Esophagus muscularis mucosa (tissue), 4 donors: ENCODE results near the gene IRF4. TPM values are rescaled to one million over a fixed set of nuclear protein-coding genes. Genes with fewer than 3 reads are reported as not detected.
"Not testable (repeated sequence)": the region's sequence is repeated elsewhere in the genome, so short reads cannot be mapped to it uniquely, and the experiment has no call there.

Source experiments
- DNase-seq: peaks from one replicate; pipeline ENCODE4 v3.0.0-alpha.2; 2017; ENCODE audit errors: extremely low spot score
- H3K27ac ChIP-seq, 4 donors: fragments of 200-600 bp; sonication (generic); replicated peaks in 1 of 4; 1 replicate in 3 of 4; 2 replicates in 1 of 4; pipeline ENCODE4 v1.5.1; 2016 to 2019; ENCODE audit warnings: mild to moderate bottlenecking in 1 of 4
- H3K27me3 ChIP-seq, 4 donors: fragments of 200-600 bp; sonication (generic); one replicate each; pipeline versions ENCODE4 v1.5.1 to v1.6.0; 2016 to 2019
- H3K36me3 ChIP-seq, 4 donors: fragments of 200-600 bp; sonication (generic); one replicate each; pipeline ENCODE4 v1.5.1; 2016 to 2019
- H3K4me1 ChIP-seq, 4 donors: fragments of 200-600 bp; sonication (generic); one replicate each; pipeline ENCODE4 v1.5.1; 2016 to 2019
- H3K4me3 ChIP-seq, 4 donors: fragments of 200-600 bp; sonication (generic); 1 replicate in 2 of 4; 2 replicates in 2 of 4; pipeline ENCODE4 v1.5.1; 2016 to 2019; ENCODE audit warnings: mild to moderate bottlenecking in 4 of 4, moderate library complexity in 1 of 4
- H3K9me3 ChIP-seq, 4 donors: fragments of 200-600 bp; sonication (generic); 1 replicate in 3 of 4; 2 replicates in 1 of 4; pipeline ENCODE4 v1.5.1; 2016 to 2019
- CTCF ChIP-seq, 3 experiments: fragments of 200-600 bp in 2 of 3; fragments of 450-650 bp in 1 of 3; sonication (generic) in 2 of 3; IDR thresholded peaks; one replicate each; pipeline ENCODE4 v1.5.1; 2017 to 2019; ENCODE audit warnings: antibody characterized with exemption in 3 of 3, mild to moderate bottlenecking in 2 of 3, moderate library complexity in 1 of 3
- EP300 ChIP-seq: sonication (generic); formaldehyde crosslinking; IDR thresholded peaks from one replicate; pipeline ENCODE4 v1.6.1; 2017; ENCODE audit warnings: antibody characterized with exemption
- POLR2A ChIP-seq: fragments of 450-650 bp; IDR thresholded peaks from one replicate; pipeline ENCODE4 v1.6.1; 2017; ENCODE audit warnings: antibody characterized with exemption, moderate library complexity, mild to moderate bottlenecking, low read depth
- POLR2AphosphoS5 ChIP-seq, 2 donors: sonication (generic); formaldehyde crosslinking; IDR thresholded peaks; one replicate each; pipeline ENCODE4 v1.6.1; 2017; ENCODE audit warnings: antibody characterized with exemption in 2 of 2
- WGBS: methylation state at CpG from one replicate; pipeline ENCODE4 v1.1.5; 2018; 5-methylcytosine and 5-hydroxymethylcytosine counted together
- intact Hi-C: fragments of 100-400 bp; cut with DNase I; formaldehyde crosslinking; loops from one replicate; pipeline ENCODE4 v1.15.1; 2023
- total RNA-seq, 4 donors: library from RNA; depleted of rRNA; stranded (reverse); fragments of >200 nt; gene quantifications; one replicate each; pipeline versions ENCODE4 v1.1.0 to v1.2.1, GENCODE V29; 2016

IRF4 gene
- total RNA-seq, 4 donors from 2014 or later: 0.29 to 9.5 (median 3.3) TPM

- Histone ChIP-seq H3K27ac (no peak overlapping the region), H3K4me3 (no peak overlapping the region), H3K27me3 (peaks cover 0 to 95% (median 22%) of the 10 kb centered on the region in 4 donors), H3K9me3 (no peaks in the 10 kb centered on the region), H3K4me1 (peaks cover 0 to 6% (median 5%) of the 10 kb centered on the region in 4 donors), H3K36me3 (no peaks in the 10 kb centered on the region)
- WGBS: 74% methylated on average over 6 of the region's 6 CpGs
- intact Hi-C loops: no loop called here
- TF ChIP-seq CTCF (IDR thresholded peaks at IDR 0.05) (no peak), POLR2A (no peak), POLR2AphosphoS5 (IDR thresholded peaks at IDR 0.05) (no peak), EP300 (no peak)
- DNase-seq: no peak
Measured at GRCh38 chr6:370555-370954, 21.0 kb upstream of the IRF4 start.

GRCh38 chr6:371851-372250, 19.7 kb upstream of the IRF4 start:
- 70% methylated on average over 2 of the region's 2 CpGs for whole genome bisulfite sequencing
- DNase-seq, H3K27ac ChIP-seq, H3K9me3 ChIP-seq, intact Hi-C loops, H3K4me1 ChIP-seq, H3K36me3 ChIP-seq, H3K4me3 ChIP-seq: not testable (repeated sequence)
- H3K27me3 ChIP-seq: peaks cover 0 to 93% (median 22%) of the 10 kb centered on the region in 4 donors

GRCh38 chr6:372336-372911, 19.1 kb upstream of the IRF4 start:
- Histone ChIP-seq H3K9me3 (no peaks in the 10 kb centered on the region), H3K4me3 (no peak overlapping the region), H3K27me3 (peaks cover 0 to 93% (median 23%) of the 10 kb centered on the region in 4 donors), H3K4me1 (peaks cover 0 to 6% (median 5%) of the 10 kb centered on the region in 4 donors), H3K36me3 (no peaks in the 10 kb centered on the region), H3K27ac (no peak overlapping the region)
- intact Hi-C loops: no loop called here
- no peak for TF ChIP-seq EP300
- 67% methylated on average over 16 of the region's 16 CpGs for WGBS
- DNase-seq: no peak

GRCh38 chr6:373031-373430, 18.5 kb upstream of the IRF4 start:
- H3K27me3 ChIP-seq: peaks cover 0 to 93% (median 24%) of the 10 kb centered on the region in 4 donors
- peaks cover 0 to 6% (median 5%) of the 10 kb centered on the region in 4 donors for H3K4me1 ChIP-seq
- 91% methylated on average over 8 of the region's 8 CpGs for WGBS
- TF ChIP-seq EP300 (no peak), POLR2AphosphoS5 (IDR thresholded peaks at IDR 0.05) (no peak), CTCF (IDR thresholded peaks at IDR 0.05) (no peak), POLR2A (no peak)
- intact Hi-C loops: no loop called here
- H3K27ac ChIP-seq: no peak overlapping the region
- no peaks in the 10 kb centered on the region for H3K9me3 ChIP-seq
- DNase-seq: no peak
- no peak overlapping the region for H3K4me3 ChIP-seq
- no peaks in the 10 kb centered on the region for H3K36me3 ChIP-seq

- peaks cover 0 to 93% (median 22%) of the 10 kb centered on the region in 4 donors for H3K27me3 ChIP-seq
Measured at GRCh38 chr6:373773-374724, 17.5 kb upstream of the IRF4 start.

More at GRCh38 chr6:373773-374724, 17.5 kb upstream of the IRF4 start:
- no peaks in the 10 kb centered on the region for H3K9me3 ChIP-seq
- no peak overlapping the region for H3K4me3 ChIP-seq
- intact Hi-C loops: no loop called here
- H3K27ac ChIP-seq: no peak overlapping the region
- peaks cover 0 to 6% (median 5%) of the 10 kb centered on the region in 4 donors for H3K4me1 ChIP-seq
- no peaks in the 10 kb centered on the region for H3K36me3 ChIP-seq
- DNase-seq: no peak
- TF ChIP-seq CTCF (IDR thresholded peaks at IDR 0.05) (peak in 1 of 3 experiments; percentile 10), EP300 (no peak)
- WGBS: 68% methylated on average over 26 of the region's 26 CpGs
